Measurements from ENCODE around the gene ZNF423.
"Not testable (repeated sequence)": the region's sequence is repeated elsewhere in the genome, so short reads cannot be mapped to it uniquely, and the experiment has no call there.

The ZNF423 gene

GRCh38 chr16:49679095-49679494 is 176.8 kb downstream of the ZNF423 start:
- DNase-seq (ENCODE audit: low read depth, low spot score): no peak
- no peak overlapping the region for H3K27ac ChIP-seq

GRCh38 chr16:49677661-49678060 is 178.3 kb downstream of the ZNF423 start:
- H3K27ac ChIP-seq; DNase-seq (ENCODE audit: low read depth, low spot score): not testable (repeated sequence)

GRCh38 chr16:49675413-49675812 is 180.5 kb downstream of the ZNF423 start:
- DNase-seq (ENCODE audit: low read depth, low spot score): no peak
- no peak overlapping the region for H3K27ac ChIP-seq

- no peak for DNase-seq (ENCODE audit: low read depth, low spot score)
Measured at GRCh38 chr16:49674990-49675389, 180.9 kb downstream of the ZNF423 start.

GRCh38 chr16:49674351-49674851 is 181.5 kb downstream of the ZNF423 start:
- no peak for DNase-seq (ENCODE audit: low read depth, low spot score)
- no peak overlapping the region for H3K27ac ChIP-seq

More at GRCh38 chr16:49674990-49675389, 180.9 kb downstream of the ZNF423 start:
- no peak overlapping the region for H3K27ac ChIP-seq

GRCh38 chr16:49673442-49673841 is 182.5 kb downstream of the ZNF423 start:
- no peak for DNase-seq (ENCODE audit: low read depth, low spot score)
- no peak overlapping the region for H3K27ac ChIP-seq

GRCh38 chr16:49672753-49673152 is 183.2 kb downstream of the ZNF423 start:
- no peak overlapping the region for H3K27ac ChIP-seq

GRCh38 chr16:49671333-49671732 is 184.6 kb downstream of the ZNF423 start:
- no peak for DNase-seq (ENCODE audit: low read depth, low spot score)
- H3K27ac ChIP-seq: no peak overlapping the region

More at GRCh38 chr16:49672753-49673152, 183.2 kb downstream of the ZNF423 start:
- DNase-seq (ENCODE audit: low read depth, low spot score): no peak

GRCh38 chr16:49670627-49671026 is 185.3 kb downstream of the ZNF423 start:
- DNase-seq (ENCODE audit: low read depth, low spot score): no peak
- no peak overlapping the region for H3K27ac ChIP-seq

GRCh38 chr16:49665482-49666230 is 190.3 kb downstream of the ZNF423 start:
- DNase-seq (ENCODE audit: low read depth, low spot score): no peak
- H3K27ac ChIP-seq: no peak overlapping the region

- DNase-seq (ENCODE audit: low read depth, low spot score): no peak
- no peak overlapping the region for H3K27ac ChIP-seq
Measured at GRCh38 chr16:49664221-49665215, 191.4 kb downstream of the ZNF423 start.

- H3K27ac ChIP-seq: no peak overlapping the region
- no peak for DNase-seq (ENCODE audit: low read depth, low spot score)
Measured at GRCh38 chr16:49663081-49664065, 192.5 kb downstream of the ZNF423 start.

GRCh38 chr16:49662569-49662968 is 193.3 kb downstream of the ZNF423 start:
- H3K27ac ChIP-seq: no peak overlapping the region
- DNase-seq (ENCODE audit: low read depth, low spot score): no peak

- DNase-seq (ENCODE audit: low read depth, low spot score): no peak
- H3K27ac ChIP-seq: no peak overlapping the region
Measured at GRCh38 chr16:49661465-49662187, 194.3 kb downstream of the ZNF423 start.

- no peak for DNase-seq (ENCODE audit: low read depth, low spot score)
- no peak overlapping the region for H3K27ac ChIP-seq
Measured at GRCh38 chr16:49660626-49661025, 195.3 kb downstream of the ZNF423 start.

GRCh38 chr16:49659356-49659755 is 196.6 kb downstream of the ZNF423 start:
- H3K27ac ChIP-seq: no peak overlapping the region
- DNase-seq (ENCODE audit: low read depth, low spot score): no peak

- no peak overlapping the region for H3K27ac ChIP-seq
- no peak for DNase-seq (ENCODE audit: low read depth, low spot score)
Measured at GRCh38 chr16:49658531-49658930, 197.4 kb downstream of the ZNF423 start.

GRCh38 chr16:49657736-49658465 is 198.0 kb downstream of the ZNF423 start:
- no peak for DNase-seq (ENCODE audit: low read depth, low spot score)
- H3K27ac ChIP-seq: no peak overlapping the region

Data from epithelial cell of prostate (primary cell).